PC-9 (cell line): ENCODE results near the gene AGAP1.

Experiments used
- EZH2 ChIP-seq: fragments of 200-600 bp; sonication (generic); IDR thresholded peaks from 2 replicates; pipeline ENCODE4 v1.8.0; 2017; ENCODE audit warnings: antibody characterized with exemption, low read depth
- TF ChIP-seq, protein P1 (sequence below): fragments of 200-600 bp; sonication (generic); conservative IDR thresholded peaks from 2 replicates; pipeline ENCODE4 v1.6.1; 2017; ENCODE audit warnings: mixed run types, antibody characterized with exemption, mild to moderate bottlenecking, moderate library complexity

DNA sequence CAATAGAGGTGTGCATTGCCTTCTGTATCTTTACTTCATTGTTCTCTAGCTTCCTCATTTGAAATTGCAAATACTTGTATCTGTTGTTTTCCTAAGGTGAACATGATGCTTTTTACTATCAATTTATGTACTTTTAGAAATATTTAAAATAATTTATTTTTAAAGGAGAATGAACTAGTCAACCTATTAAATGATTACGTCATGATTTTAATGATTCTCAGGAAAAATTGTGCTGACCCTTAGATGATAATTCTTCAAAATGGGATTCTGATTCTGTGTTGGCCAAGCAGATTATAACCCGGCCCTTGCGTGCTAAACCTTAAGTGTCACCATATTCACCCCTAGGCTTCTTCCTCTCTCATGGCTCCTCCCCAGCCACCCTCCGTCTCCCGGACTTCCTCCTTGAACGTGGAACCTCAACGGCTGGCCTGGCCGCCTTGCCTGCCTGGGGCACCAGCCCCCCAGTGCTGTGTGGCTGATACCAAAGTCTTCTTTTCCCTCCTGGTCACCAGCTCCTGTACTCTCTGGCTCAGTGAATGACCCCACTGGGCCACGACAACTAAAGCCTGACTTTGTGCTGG, 382.3 kb downstream of the AGAP1 start:
- TF ChIP-seq, protein P1, sequence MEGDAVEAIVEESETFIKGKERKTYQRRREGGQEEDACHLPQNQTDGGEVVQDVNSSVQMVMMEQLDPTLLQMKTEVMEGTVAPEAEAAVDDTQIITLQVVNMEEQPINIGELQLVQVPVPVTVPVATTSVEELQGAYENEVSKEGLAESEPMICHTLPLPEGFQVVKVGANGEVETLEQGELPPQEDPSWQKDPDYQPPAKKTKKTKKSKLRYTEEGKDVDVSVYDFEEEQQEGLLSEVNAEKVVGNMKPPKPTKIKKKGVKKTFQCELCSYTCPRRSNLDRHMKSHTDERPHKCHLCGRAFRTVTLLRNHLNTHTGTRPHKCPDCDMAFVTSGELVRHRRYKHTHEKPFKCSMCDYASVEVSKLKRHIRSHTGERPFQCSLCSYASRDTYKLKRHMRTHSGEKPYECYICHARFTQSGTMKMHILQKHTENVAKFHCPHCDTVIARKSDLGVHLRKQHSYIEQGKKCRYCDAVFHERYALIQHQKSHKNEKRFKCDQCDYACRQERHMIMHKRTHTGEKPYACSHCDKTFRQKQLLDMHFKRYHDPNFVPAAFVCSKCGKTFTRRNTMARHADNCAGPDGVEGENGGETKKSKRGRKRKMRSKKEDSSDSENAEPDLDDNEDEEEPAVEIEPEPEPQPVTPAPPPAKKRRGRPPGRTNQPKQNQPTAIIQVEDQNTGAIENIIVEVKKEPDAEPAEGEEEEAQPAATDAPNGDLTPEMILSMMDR = no peak
- TF ChIP-seq EZH2 = no peak
